Transverse colon (tissue), 4 donors: ENCODE data around the gene PYGB. TPM values are rescaled to one million over a fixed set of nuclear protein-coding genes. Genes with fewer than 3 reads are reported as not detected.

Experiments
- DNase-seq: peaks from one replicate; pipeline ENCODE4 v3.0.0-alpha.2; 2019
- H3K27ac ChIP-seq, 4 donors: fragments of 200-600 bp; sonication (generic); 2 replicates each; pipeline ENCODE4 v1.5.1; 2016 to 2018; ENCODE audit warnings: inconsistent platforms in 4 of 4
- H3K27me3 ChIP-seq: fragments of 200-600 bp; sonication (generic); 2 replicates; pipeline ENCODE4 v1.5.1; 2017; ENCODE audit warnings: inconsistent platforms
- H3K36me3 ChIP-seq, 4 donors: fragments of 200-600 bp; sonication (generic); 2 replicates each; pipeline ENCODE4 v1.5.1; 2017 to 2019; ENCODE audit warnings: inconsistent platforms in 4 of 4
- H3K4me1 ChIP-seq, 4 donors: fragments of 200-600 bp; sonication (generic); 2 replicates each; pipeline ENCODE4 v1.5.1; 2017 to 2020; ENCODE audit warnings: inconsistent platforms in 4 of 4
- H3K4me3 ChIP-seq, 4 donors: fragments of 200-600 bp; sonication (generic); 1 replicate in 1 of 4; 2 replicates in 3 of 4; pipeline versions ENCODE4 v1.5.1 to v1.6.1; 2017 to 2019; ENCODE audit warnings: inconsistent platforms in 4 of 4
- H3K9me3 ChIP-seq, 2 donors: fragments of 200-600 bp; sonication (generic); 2 replicates each; pipeline ENCODE4 v1.5.1; 2017 to 2019; ENCODE audit warnings: inconsistent platforms in 2 of 2
- CTCF ChIP-seq, 5 experiments: fragments of 200-600 bp in 3 of 5; fragments of 450-650 bp in 2 of 5; sonication (generic) in 3 of 5; IDR thresholded peaks; 1 replicate in 2 of 5; 2 replicates in 3 of 5; pipeline ENCODE4 v1.5.1; 2016 to 2017; ENCODE audit warnings: antibody characterized with exemption in 5 of 5, inconsistent platforms in 3 of 5, mild to moderate bottlenecking in 2 of 5, moderate library complexity in 1 of 5
- EP300 ChIP-seq: sonication (generic); formaldehyde crosslinking; IDR thresholded peaks from one replicate; pipeline ENCODE4 v1.6.1; 2017; ENCODE audit warnings: antibody characterized with exemption, low read depth
- POLR2A ChIP-seq: fragments of 450-650 bp; IDR thresholded peaks from one replicate; pipeline ENCODE4 v1.6.1; 2016; ENCODE audit warnings: antibody characterized with exemption, mild to moderate bottlenecking, moderate library complexity
- POLR2AphosphoS5 ChIP-seq, 3 donors: sonication (generic); formaldehyde crosslinking; IDR thresholded peaks; one replicate each; pipeline ENCODE4 v1.6.1; 2016; ENCODE audit warnings: antibody characterized with exemption in 3 of 3
- WGBS, 2 donors: methylation state at CpG; one replicate each; pipeline ENCODE4 v1.1.5; 2018; ENCODE audit warnings: low coverage in 1 of 2; 5-methylcytosine and 5-hydroxymethylcytosine counted together
- in situ Hi-C, 4 donors: fragments of 200-750 bp; cut with MboI; loops; one replicate each; pipeline versions ENCODE4 v1.15.0 to v1.15.1; 2017; ENCODE audit warnings: low sequenced_read_pairs in 3 of 4, low pct_ligation_motif_present in 1 of 4, low pct_unique_long_range_greater_than_20kb in 1 of 4
- intact Hi-C: fragments of 100-400 bp; cut with DNase I; formaldehyde crosslinking; loops from one replicate; pipeline ENCODE4 v1.15.1; 2023; ENCODE audit warnings: low total_unique reads
- total RNA-seq, 4 donors: library from RNA; depleted of rRNA; stranded (reverse); fragments of >200 nt; gene quantifications; one replicate each; pipeline ENCODE4 v1.1.0, GENCODE V29; 2016

Gene PYGB
- total RNA-seq: 100 to 1,000 TPM; 195 to 554 (median 359) TPM

- intact Hi-C loops (loop anchor here (10.0 kb wide), 1 partner anchor 1893 kb away; the partner anchor contains the start of gene NXT1), in situ Hi-C loops (no loop called here)
- peak; percentile 85 for DNase-seq
- Histone ChIP-seq H3K36me3 (no peaks in the 10 kb centered on the region), H3K27me3 (no peaks in the 10 kb centered on the region), H3K9me3 (no peaks in the 10 kb centered on the region), H3K27ac (peak within 1 kb of the TSS; percentile 92 to 98 (median 98)), H3K4me3 (peak within 1 kb of the TSS; percentile 89 to 96 (median 92)), H3K4me1 (peaks cover 27 to 64% (median 52%) of the 10 kb centered on the region in 4 donors)
- TF ChIP-seq POLR2AphosphoS5 (IDR thresholded peaks at IDR 0.05) (peak; percentile 99 to 100 (median 99)), CTCF (IDR thresholded peaks at IDR 0.05) (no peak), EP300 (no peak), POLR2A (peak; percentile 94)
- WGBS, 2 donors: 0% methylated on average over 73 of the region's 113 CpGs; no CpG with 5 or more reads in 1 of the 2 donors
Measured at GRCh38 chr20:25247956-25248785, at the start of gene PYGB. TSS of gene PYGB (plus strand) at chr20:25248085. CDS start at chr20:25248179, 94 bp downstream.

- Histone ChIP-seq H3K4me3 (no peak overlapping the region), H3K27me3 (no peaks in the 10 kb centered on the region), H3K36me3 (peaks cover 0 to 6% (median 0%) of the 10 kb centered on the region in 4 donors), H3K9me3 (no peaks in the 10 kb centered on the region), H3K27ac (peak overlapping the region in 3 of 4 donors; percentile 27 to 37 (median 28)), H3K4me1 (peaks cover 25 to 57% (median 35%) of the 10 kb centered on the region in 4 donors)
- WGBS, 2 donors: 73 to 76% methylated on average over 4 to 11 of the region's 11 CpGs
- intact Hi-C loops: no loop called here
- in situ Hi-C loops: loop anchor here in 2 of 4 donors (10.0 to 25.0 kb wide), 4 partner anchors 88 to 212 kb away; partner anchors contain the start of genes APMAP (in 2 of the 2) and GINS1 (in 1 of the 2)
- DNase-seq: no peak
- no peak for TF ChIP-seq POLR2A
- TF ChIP-seq EP300: no peak
- TF ChIP-seq CTCF (IDR thresholded peaks at IDR 0.05): no peak
Measured at GRCh38 chr20:25198663-25199383, 49.1 kb upstream of the PYGB start.

GRCh38 chr20:25199473-25200260 is 48.2 kb upstream of the PYGB start:
- Histone ChIP-seq H3K9me3 (no peaks in the 10 kb centered on the region), H3K36me3 (peaks cover 0 to 6% (median 0%) of the 10 kb centered on the region in 4 donors), H3K4me1 (peaks cover 25 to 57% (median 35%) of the 10 kb centered on the region in 4 donors), H3K27ac (peak overlapping the region in 3 of 4 donors; percentile 27 to 37 (median 28)), H3K27me3 (no peaks in the 10 kb centered on the region), H3K4me3 (no peak overlapping the region)
- in situ Hi-C loops (loop anchor here in 2 of 4 donors (10.0 to 25.0 kb wide), 4 partner anchors 88 to 212 kb away; partner anchors contain the start of genes APMAP (in 2 of the 2) and GINS1 (in 1 of the 2)), intact Hi-C loops (no loop called here)
- WGBS, 2 donors: 66 to 69% methylated on average over 5 of the region's 5 CpGs
- TF ChIP-seq POLR2AphosphoS5 (IDR thresholded peaks at IDR 0.05) (no peak), CTCF (IDR thresholded peaks at IDR 0.05) (no peak), POLR2A (no peak), EP300 (no peak)
- DNase-seq: no peak
